ENCODE data around the gene NKD1.

NKD1 gene

DNA sequence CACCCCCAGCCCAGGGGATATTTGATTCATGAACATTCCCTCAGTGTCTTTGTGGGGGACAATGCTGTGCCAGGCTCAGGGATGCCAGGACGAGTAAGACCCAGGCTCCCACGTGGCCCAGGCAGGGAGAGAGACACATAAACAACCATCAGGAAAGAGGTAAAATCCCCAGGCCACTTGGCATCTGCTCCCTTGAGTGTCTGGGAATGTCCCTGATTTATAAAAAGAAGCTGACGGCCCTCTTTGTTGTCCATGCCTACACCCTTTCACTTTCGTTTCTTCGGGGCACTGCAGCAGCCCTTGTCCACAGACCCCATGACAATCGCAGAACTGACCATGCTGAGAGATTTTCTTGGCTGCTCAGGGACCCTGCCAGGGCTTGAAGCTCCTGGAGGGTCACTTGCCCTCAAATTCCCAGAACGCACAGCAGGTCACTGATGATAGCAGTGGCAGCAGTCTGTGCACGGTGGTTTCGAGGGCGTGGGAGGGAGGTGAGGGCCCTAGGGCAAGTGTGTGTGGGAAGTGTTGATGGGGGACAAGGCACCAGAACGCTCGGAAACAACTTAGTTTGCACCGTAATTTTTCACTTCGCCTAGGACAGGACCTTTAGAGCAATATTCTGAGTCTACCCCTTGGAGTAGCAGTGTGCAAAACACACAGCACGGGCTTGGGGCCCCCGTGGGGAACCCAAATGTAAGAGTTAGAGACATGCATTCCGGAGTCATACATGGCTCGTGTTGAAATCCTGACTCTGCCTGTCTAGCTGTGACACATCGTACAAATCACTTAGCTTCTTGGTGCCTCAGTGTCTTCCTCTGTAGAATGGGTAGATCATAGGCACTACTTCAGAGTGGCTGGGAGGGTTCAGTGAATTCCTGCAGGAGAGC is 149.9 kb downstream of the NKD1 start:
- TF ChIP-seq, protein P1, sequence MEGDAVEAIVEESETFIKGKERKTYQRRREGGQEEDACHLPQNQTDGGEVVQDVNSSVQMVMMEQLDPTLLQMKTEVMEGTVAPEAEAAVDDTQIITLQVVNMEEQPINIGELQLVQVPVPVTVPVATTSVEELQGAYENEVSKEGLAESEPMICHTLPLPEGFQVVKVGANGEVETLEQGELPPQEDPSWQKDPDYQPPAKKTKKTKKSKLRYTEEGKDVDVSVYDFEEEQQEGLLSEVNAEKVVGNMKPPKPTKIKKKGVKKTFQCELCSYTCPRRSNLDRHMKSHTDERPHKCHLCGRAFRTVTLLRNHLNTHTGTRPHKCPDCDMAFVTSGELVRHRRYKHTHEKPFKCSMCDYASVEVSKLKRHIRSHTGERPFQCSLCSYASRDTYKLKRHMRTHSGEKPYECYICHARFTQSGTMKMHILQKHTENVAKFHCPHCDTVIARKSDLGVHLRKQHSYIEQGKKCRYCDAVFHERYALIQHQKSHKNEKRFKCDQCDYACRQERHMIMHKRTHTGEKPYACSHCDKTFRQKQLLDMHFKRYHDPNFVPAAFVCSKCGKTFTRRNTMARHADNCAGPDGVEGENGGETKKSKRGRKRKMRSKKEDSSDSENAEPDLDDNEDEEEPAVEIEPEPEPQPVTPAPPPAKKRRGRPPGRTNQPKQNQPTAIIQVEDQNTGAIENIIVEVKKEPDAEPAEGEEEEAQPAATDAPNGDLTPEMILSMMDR (IDR thresholded peaks at IDR 0.05; ENCODE audit: borderline replicate concordance, insufficient read depth, low read depth, low read length), result no peak
- peak overlapping the region; percentile 26 for H3K4me3 ChIP-seq (ENCODE audit: low read depth, low read length)
